ENCODE data around the gene RBM47. TPM values are rescaled to one million over a fixed set of nuclear protein-coding genes. Genes with fewer than 3 reads are reported as not detected.

Gene RBM47
- total RNA-seq, 1 donor from 2014 or later, result 41.1 TPM

GRCh38 chr4:40482985-40483647 lies 146.5 kb downstream of the RBM47 start:
- TF ChIP-seq CTCF (IDR thresholded peaks at IDR 0.05; ENCODE audit: insufficient read depth, low read length, poor library complexity, severe bottlenecking), result no peak
- Histone ChIP-seq H3K36me3 (ENCODE audit: control insufficient read depth, insufficient read depth, low read length) (no peaks in the 10 kb centered on the region), H3K4me3 (ENCODE audit: low read depth, low read length) (no peak overlapping the region), H3K27me3 (ENCODE audit: control insufficient read depth, insufficient read depth, low read length) (no peaks in the 10 kb centered on the region)
- no peak for DNase-seq (ENCODE audit: low read depth)

GRCh38 chr4:40481977-40482376 lies 147.7 kb downstream of the RBM47 start:
- H3K4me3 ChIP-seq (ENCODE audit: low read depth, low read length), result no peak overlapping the region
- DNase-seq (ENCODE audit: low read depth), result no peak
- H3K36me3 ChIP-seq (ENCODE audit: control insufficient read depth, insufficient read depth, low read length), result no peaks in the 10 kb centered on the region
- no peaks in the 10 kb centered on the region for H3K27me3 ChIP-seq (ENCODE audit: control insufficient read depth, insufficient read depth, low read length)
- no peak for TF ChIP-seq CTCF (IDR thresholded peaks at IDR 0.05; ENCODE audit: insufficient read depth, low read length, poor library complexity, severe bottlenecking)

GRCh38 chr4:40480291-40480690 lies 149.4 kb downstream of the RBM47 start:
- no peak for DNase-seq (ENCODE audit: low read depth)
- TF ChIP-seq CTCF (IDR thresholded peaks at IDR 0.05; ENCODE audit: insufficient read depth, low read length, poor library complexity, severe bottlenecking), result no peak
- Histone ChIP-seq H3K36me3 (ENCODE audit: control insufficient read depth, insufficient read depth, low read length) (no peaks in the 10 kb centered on the region), H3K27me3 (ENCODE audit: control insufficient read depth, insufficient read depth, low read length) (no peaks in the 10 kb centered on the region), H3K4me3 (ENCODE audit: low read depth, low read length) (no peak overlapping the region)

GRCh38 chr4:40479378-40479777 lies 150.3 kb downstream of the RBM47 start:
- TF ChIP-seq CTCF (IDR thresholded peaks at IDR 0.05; ENCODE audit: insufficient read depth, low read length, poor library complexity, severe bottlenecking), result no peak
- H3K36me3 ChIP-seq (ENCODE audit: control insufficient read depth, insufficient read depth, low read length), result no peaks in the 10 kb centered on the region
- H3K27me3 ChIP-seq (ENCODE audit: control insufficient read depth, insufficient read depth, low read length), result no peaks in the 10 kb centered on the region
- no peak for DNase-seq (ENCODE audit: low read depth)
- H3K4me3 ChIP-seq (ENCODE audit: low read depth, low read length), result no peak overlapping the region

- no peak overlapping the region for H3K4me3 ChIP-seq (ENCODE audit: low read depth, low read length)
These were observed 154.1 kb downstream of the RBM47 start for GRCh38 chr4:40475609-40476008.

More at GRCh38 chr4:40475609-40476008, 154.1 kb downstream of the RBM47 start:
- TF ChIP-seq CTCF (IDR thresholded peaks at IDR 0.05; ENCODE audit: insufficient read depth, low read length, poor library complexity, severe bottlenecking), result no peak
- no peaks in the 10 kb centered on the region for H3K27me3 ChIP-seq (ENCODE audit: control insufficient read depth, insufficient read depth, low read length)
- DNase-seq (ENCODE audit: low read depth), result no peak
- no peaks in the 10 kb centered on the region for H3K36me3 ChIP-seq (ENCODE audit: control insufficient read depth, insufficient read depth, low read length)

Measured in kidney epithelial cell (primary cell).